Measurements from ENCODE around the gene AKR1E2.

The AKR1E2 gene

GRCh38 chr10:4851846-4852245, 25.8 kb downstream of the AKR1E2 start:
- H3K9ac ChIP-seq, result no peak overlapping the region
- no peak for TF ChIP-seq CTCF (conservative IDR thresholded peaks at IDR 0.05; ENCODE audit: low read depth, low read length)
- H3K4me2 ChIP-seq, result no peak overlapping the region
- H3K36me3 ChIP-seq (ENCODE audit: insufficient read depth), result no peaks in the 10 kb centered on the region
- no peak overlapping the region for H2AFZ ChIP-seq (ENCODE audit: low read depth)
- H4K20me1 ChIP-seq (ENCODE audit: insufficient read depth), result no peaks in the 10 kb centered on the region
- no peak overlapping the region for H3K27ac ChIP-seq
- H3K4me1 ChIP-seq (ENCODE audit: low read depth, poor library complexity, severe bottlenecking), result no peaks in the 10 kb centered on the region
- no peak overlapping the region for H3K4me3 ChIP-seq (IDR thresholded peaks at IDR 0.05; ENCODE audit: insufficient read depth, low read depth, low read length)
- no peaks in the 10 kb centered on the region for H3K79me2 ChIP-seq (ENCODE audit: insufficient read depth, low read depth)
- H3K27me3 ChIP-seq (ENCODE audit: insufficient read depth, low read depth), result no peaks in the 10 kb centered on the region

- Histone ChIP-seq H3K36me3 (ENCODE audit: insufficient read depth) (no peaks in the 10 kb centered on the region), H3K4me3 (IDR thresholded peaks at IDR 0.05; ENCODE audit: insufficient read depth, low read depth, low read length) (no peak overlapping the region), H3K9ac (no peak overlapping the region), H3K4me1 (ENCODE audit: low read depth, poor library complexity, severe bottlenecking) (no peaks in the 10 kb centered on the region), H3K27ac (no peak overlapping the region), H3K79me2 (ENCODE audit: insufficient read depth, low read depth) (no peaks in the 10 kb centered on the region), H2AFZ (ENCODE audit: low read depth) (no peak overlapping the region), H3K4me2 (no peak overlapping the region), H4K20me1 (ENCODE audit: insufficient read depth) (no peaks in the 10 kb centered on the region), H3K27me3 (ENCODE audit: insufficient read depth, low read depth) (no peaks in the 10 kb centered on the region)
- no peak for TF ChIP-seq CTCF (conservative IDR thresholded peaks at IDR 0.05; ENCODE audit: low read depth, low read length)
Measured at GRCh38 chr10:4865945-4866661, 40.1 kb downstream of the AKR1E2 start.

GRCh38 chr10:4867109-4867519, 41.1 kb downstream of the AKR1E2 start:
- H3K27ac ChIP-seq, result no peak overlapping the region
- H3K36me3 ChIP-seq (ENCODE audit: insufficient read depth), result no peaks in the 10 kb centered on the region
- H3K9ac ChIP-seq, result no peak overlapping the region
- TF ChIP-seq CTCF (conservative IDR thresholded peaks at IDR 0.05; ENCODE audit: low read depth, low read length), result no peak
- no peak overlapping the region for H2AFZ ChIP-seq (ENCODE audit: low read depth)
- H4K20me1 ChIP-seq (ENCODE audit: insufficient read depth), result no peaks in the 10 kb centered on the region
- H3K4me3 ChIP-seq (IDR thresholded peaks at IDR 0.05; ENCODE audit: insufficient read depth, low read depth, low read length), result no peak overlapping the region
- H3K4me1 ChIP-seq (ENCODE audit: low read depth, poor library complexity, severe bottlenecking), result no peaks in the 10 kb centered on the region
- no peaks in the 10 kb centered on the region for H3K27me3 ChIP-seq (ENCODE audit: insufficient read depth, low read depth)
- H3K79me2 ChIP-seq (ENCODE audit: insufficient read depth, low read depth), result no peaks in the 10 kb centered on the region
- H3K4me2 ChIP-seq, result no peak overlapping the region

- Histone ChIP-seq H3K27ac (no peak overlapping the region), H3K79me2 (ENCODE audit: insufficient read depth, low read depth) (no peaks in the 10 kb centered on the region), H3K4me1 (ENCODE audit: low read depth, poor library complexity, severe bottlenecking) (no peaks in the 10 kb centered on the region), H3K4me3 (IDR thresholded peaks at IDR 0.05; ENCODE audit: insufficient read depth, low read depth, low read length) (no peak overlapping the region), H3K36me3 (ENCODE audit: insufficient read depth) (no peaks in the 10 kb centered on the region), H3K27me3 (ENCODE audit: insufficient read depth, low read depth) (no peaks in the 10 kb centered on the region), H3K9ac (no peak overlapping the region), H2AFZ (ENCODE audit: low read depth) (no peak overlapping the region), H4K20me1 (ENCODE audit: insufficient read depth) (no peaks in the 10 kb centered on the region), H3K4me2 (no peak overlapping the region)
- TF ChIP-seq CTCF (conservative IDR thresholded peaks at IDR 0.05; ENCODE audit: low read depth, low read length), result no peak
Measured at GRCh38 chr10:4867520-4868356, 41.7 kb downstream of the AKR1E2 start.
